SK-N-SH treated with all-trans-retinoic acid at 6 μM for 48 hours (cell line): ENCODE results near the gene CRACR2A.

Source experiments
- ATAC-seq: fragments of 200-7000 bp; cut with Tn5 transposase; 3 replicates; pipeline ENCODE4 v1.9.1; 2020; ENCODE audit warnings: mild to moderate bottlenecking, moderate library complexity
- ARNTL ChIP-seq: fragments of 450-650 bp; formaldehyde crosslinking; IDR thresholded peaks from 2 replicates; pipeline ENCODE4 v1.5.0; 2020; ENCODE audit warnings: low read depth, mild to moderate bottlenecking, moderate library complexity, borderline replicate concordance
- BACH2 ChIP-seq: fragments of 250-450 bp; sonication (Bioruptor Pico); IDR thresholded peaks from 2 replicates; pipeline ENCODE4 v1.9.0; 2021; ENCODE audit warnings: mild to moderate bottlenecking, borderline replicate concordance
- CSDC2 ChIP-seq: fragments of 250-450 bp; sonication (Bioruptor Pico); IDR thresholded peaks from 2 replicates; pipeline ENCODE4 v1.5.0; 2020; ENCODE audit warnings: mild to moderate bottlenecking, moderate library complexity
- CSRNP3 ChIP-seq: fragments of 250-450 bp; sonication (Bioruptor Pico); IDR thresholded peaks from 2 replicates; pipeline ENCODE4 v1.5.1; 2021; ENCODE audit warnings: mild to moderate bottlenecking, moderate library complexity
- ESRRG ChIP-seq: fragments of 250-450 bp; sonication (Bioruptor Pico); IDR thresholded peaks from 2 replicates; pipeline ENCODE4 v1.6.1; 2021; ENCODE audit warnings: mild to moderate bottlenecking
- GLIS3 ChIP-seq: fragments of 250-450 bp; sonication (Bioruptor Pico); IDR thresholded peaks from 2 replicates; pipeline ENCODE4 v1.5.0; 2020; ENCODE audit warnings: mild to moderate bottlenecking, moderate library complexity
- ISL1 ChIP-seq: fragments of 250-450 bp; sonication (Bioruptor Pico); IDR thresholded peaks from 2 replicates; pipeline ENCODE4 v2.1.2; 2022; ENCODE audit warnings: mild to moderate bottlenecking, moderate library complexity
- PATZ1 ChIP-seq: fragments of 250-450 bp; sonication (Bioruptor Pico); IDR thresholded peaks from 2 replicates; pipeline ENCODE4 v1.8.0; 2020; ENCODE audit warnings: mild to moderate bottlenecking, moderate library complexity, borderline replicate concordance
- RARB ChIP-seq: fragments of 250-450 bp; sonication (Bioruptor Pico); IDR thresholded peaks from 2 replicates; pipeline ENCODE4 v1.8.0; 2021; ENCODE audit warnings: mild to moderate bottlenecking, moderate library complexity
- SNAI2 ChIP-seq: fragments of 250-450 bp; sonication (Bioruptor Pico); IDR thresholded peaks from 2 replicates; pipeline ENCODE4 v1.5.0; 2020; ENCODE audit warnings: mild to moderate bottlenecking, moderate library complexity
- TCF4 ChIP-seq: fragments of 250-450 bp; sonication (Bioruptor Pico); IDR thresholded peaks from 2 replicates; pipeline ENCODE4 v1.8.0; 2021; ENCODE audit warnings: mild to moderate bottlenecking, moderate library complexity, borderline replicate concordance
- TOX ChIP-seq: fragments of 250-450 bp; sonication (Bioruptor Pico); IDR thresholded peaks from 2 replicates; pipeline ENCODE4 v1.8.0; 2021; ENCODE audit warnings: mild to moderate bottlenecking, moderate library complexity, borderline replicate concordance
- ZC3H10 ChIP-seq: fragments of 250-450 bp; sonication (Bioruptor Pico); IDR thresholded peaks from 2 replicates; pipeline ENCODE4 v1.5.1; 2021; ENCODE audit warnings: mild to moderate bottlenecking, moderate library complexity
- ZFP3 ChIP-seq: fragments of 250-450 bp; sonication (Bioruptor Pico); IDR thresholded peaks from 2 replicates; pipeline ENCODE4 v1.5.0; 2020; ENCODE audit warnings: mild to moderate bottlenecking, moderate library complexity
- ZFP30 ChIP-seq: fragments of 450-650 bp; formaldehyde crosslinking; IDR thresholded peaks from 2 replicates; pipeline ENCODE4 v1.5.0; 2022; ENCODE audit warnings: mild to moderate bottlenecking, moderate library complexity
- ZNF565 ChIP-seq: fragments of 450-650 bp; formaldehyde crosslinking; conservative IDR thresholded peaks from 2 replicates; pipeline ENCODE4 v1.5.0; 2020; ENCODE audit warnings: low read depth, mild to moderate bottlenecking, moderate library complexity
- ZNF70 ChIP-seq: fragments of 450-650 bp; formaldehyde crosslinking; IDR thresholded peaks from 2 replicates; pipeline ENCODE4 v1.5.0; 2020; ENCODE audit warnings: mild to moderate bottlenecking, moderate library complexity
- ZNF8 ChIP-seq: fragments of 450-650 bp; formaldehyde crosslinking; IDR thresholded peaks from 2 replicates; pipeline ENCODE4 v1.5.0; 2020; ENCODE audit warnings: mild to moderate bottlenecking, moderate library complexity
- TF ChIP-seq, protein P1 (sequence below): fragments of 250-450 bp; sonication (Bioruptor Pico); IDR thresholded peaks from 2 replicates; pipeline ENCODE4 v1.5.1; 2020; ENCODE audit warnings: low read depth, mild to moderate bottlenecking, moderate library complexity

The CRACR2A gene

DNA sequence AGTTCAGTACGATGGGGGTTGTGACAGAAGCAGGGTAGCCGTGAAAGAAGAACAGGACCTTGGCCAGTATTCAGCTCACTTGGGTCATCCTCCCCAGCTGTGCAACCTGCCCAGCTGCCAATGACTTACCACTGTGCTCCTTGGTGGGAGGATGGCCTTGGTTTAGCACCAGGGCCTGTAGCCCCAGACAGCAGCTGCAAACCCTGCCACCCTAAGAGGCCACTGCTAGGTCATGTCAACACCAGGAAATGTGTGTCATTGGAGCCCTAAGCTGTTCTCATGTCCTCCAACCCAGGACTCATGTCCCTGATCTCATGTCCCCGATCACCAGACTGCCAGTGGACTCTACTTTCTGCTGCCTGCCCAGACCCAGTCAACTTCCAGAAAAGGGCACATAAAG is 3.0 kb upstream of the CRACR2A start:
- TF ChIP-seq ESRRG (CRISPR knock-in tag) = no peak
- no peak for ATAC-seq

- no peak for TF ChIP-seq ARNTL (CRISPR knock-in tag)
- no peak for TF ChIP-seq CSRNP3 (CRISPR knock-in tag)
- no peak for TF ChIP-seq ZC3H10 (CRISPR knock-in tag)
- TF ChIP-seq ZFP3 (CRISPR knock-in tag) = no peak
- TF ChIP-seq, protein P1, sequence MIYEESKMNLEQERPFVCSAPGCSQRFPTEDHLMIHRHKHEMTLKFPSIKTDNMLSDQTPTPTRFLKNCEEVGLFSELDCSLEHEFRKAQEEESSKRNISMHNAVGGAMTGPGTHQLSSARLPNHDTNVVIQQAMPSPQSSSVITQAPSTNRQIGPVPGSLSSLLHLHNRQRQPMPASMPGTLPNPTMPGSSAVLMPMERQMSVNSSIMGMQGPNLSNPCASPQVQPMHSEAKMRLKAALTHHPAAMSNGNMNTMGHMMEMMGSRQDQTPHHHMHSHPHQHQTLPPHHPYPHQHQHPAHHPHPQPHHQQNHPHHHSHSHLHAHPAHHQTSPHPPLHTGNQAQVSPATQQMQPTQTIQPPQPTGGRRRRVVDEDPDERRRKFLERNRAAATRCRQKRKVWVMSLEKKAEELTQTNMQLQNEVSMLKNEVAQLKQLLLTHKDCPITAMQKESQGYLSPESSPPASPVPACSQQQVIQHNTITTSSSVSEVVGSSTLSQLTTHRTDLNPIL = no peak
- TF ChIP-seq ISL1 (CRISPR knock-in tag) = no peak
- TF ChIP-seq SNAI2 (CRISPR knock-in tag) = no peak
- no peak for TF ChIP-seq TOX (CRISPR knock-in tag)
- TF ChIP-seq TCF4 (CRISPR knock-in tag) = no peak
- no peak for TF ChIP-seq GLIS3 (CRISPR knock-in tag)
- TF ChIP-seq, all 23 proteins: peak for 0
- no peak for ATAC-seq
Measured at GRCh38 chr12:3753544-3754284, 805 bp upstream of the CRACR2A start.

GRCh38 chr12:3752096-3752709 is 706 bp downstream of the CRACR2A start:
- no peak; the same call in 2 of the 3 replicates for ATAC-seq
- TF ChIP-seq ZFP30 (CRISPR knock-in tag) (no peak), CSRNP3 (CRISPR knock-in tag) (no peak), BACH2 (no peak), ZFP3 (CRISPR knock-in tag) (no peak), ZC3H10 (CRISPR knock-in tag) (no peak), ZNF70 (no peak), SNAI2 (CRISPR knock-in tag) (no peak), ZNF565 (CRISPR knock-in tag) (no peak), RARB (CRISPR knock-in tag) (no peak)
- TF ChIP-seq, protein P1 = no peak

DNA sequence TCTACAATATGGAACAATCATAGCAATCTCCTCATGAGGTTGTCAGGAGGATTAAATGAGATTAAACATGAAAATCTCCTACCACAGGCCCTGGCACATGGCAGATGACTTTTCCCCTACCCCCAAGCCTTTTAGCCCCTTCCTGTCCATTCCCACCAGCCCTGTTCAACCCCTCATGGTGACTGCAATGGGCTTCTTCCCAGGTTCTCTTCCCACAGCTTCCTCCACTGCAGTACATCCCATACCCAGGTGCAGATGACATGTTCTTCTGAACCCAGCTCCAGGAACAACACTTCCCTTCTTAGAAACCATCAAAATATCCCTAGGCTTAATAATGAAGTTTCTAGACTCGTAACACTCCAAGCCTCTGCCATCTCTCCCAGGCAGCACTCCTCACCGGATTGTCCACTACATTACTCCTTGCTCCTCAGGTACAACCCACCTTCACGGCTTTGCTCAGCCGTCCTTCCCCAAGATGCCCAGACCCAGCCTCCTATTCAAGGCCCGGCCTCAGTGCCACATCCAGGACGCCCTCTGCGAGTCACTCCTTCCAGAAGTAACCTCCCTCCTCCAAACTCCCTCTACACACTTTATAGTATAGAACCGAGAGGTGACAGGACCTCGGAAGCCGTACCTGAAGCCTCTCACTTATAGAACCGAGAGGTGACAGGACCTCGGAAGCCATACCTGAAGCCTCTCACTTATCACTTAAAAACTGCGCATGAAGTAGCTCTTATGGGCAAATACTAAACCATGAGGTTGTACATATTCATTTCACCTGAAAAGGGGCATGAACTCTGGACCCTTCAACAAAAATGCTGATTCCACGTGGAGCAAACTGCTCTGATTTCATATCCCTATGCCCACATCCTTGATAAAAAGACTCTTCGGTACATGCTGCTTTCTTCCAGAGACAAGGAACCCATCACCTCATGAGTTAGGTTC is 1.5 kb downstream of the CRACR2A start:
- ATAC-seq = no peak
- TF ChIP-seq ZNF8 (CRISPR knock-in tag) (no peak), GLIS3 (CRISPR knock-in tag) (no peak)
- TF ChIP-seq, protein P1 = no peak

- TF ChIP-seq TOX (CRISPR knock-in tag) (no peak), RARB (CRISPR knock-in tag) (no peak), PATZ1 (CRISPR knock-in tag) (no peak), BACH2 (no peak), CSDC2 (CRISPR knock-in tag) (no peak), SNAI2 (CRISPR knock-in tag) (no peak), ISL1 (CRISPR knock-in tag) (no peak)
- no peak for ATAC-seq
Measured at GRCh38 chr12:3750616-3751015, 2.3 kb downstream of the CRACR2A start.
